Liver (tissue), 3 donors: ENCODE results near the gene GFRA1.

ENCODE experiments used
- EGR1 ChIP-seq, 2 donors: IDR thresholded peaks; 2 replicates each; pipeline ENCODE4 v1.6.1; 2016 to 2018; ENCODE audit warnings: antibody characterized with exemption in 2 of 2, low read depth in 2 of 2
- GABPA ChIP-seq, 2 donors: IDR thresholded peaks in 1 of 2; conservative IDR thresholded peaks in 1 of 2; 2 replicates each; pipeline ENCODE4 v1.6.1; 2016; ENCODE audit warnings: antibody characterized with exemption in 2 of 2, mild to moderate bottlenecking in 1 of 2, moderate library complexity in 1 of 2
- JUND ChIP-seq, 2 donors: IDR thresholded peaks; 2 replicates each; pipeline ENCODE4 v1.6.1; 2016; ENCODE audit warnings: antibody characterized with exemption in 2 of 2
- RAD21 ChIP-seq, 2 donors: IDR thresholded peaks; 2 replicates each; pipeline ENCODE4 v1.6.1; 2016; ENCODE audit warnings: antibody characterized with exemption in 2 of 2, mild to moderate bottlenecking in 2 of 2
- SP1 ChIP-seq: IDR thresholded peaks from 2 replicates; pipeline ENCODE4 v1.6.1; 2018; ENCODE audit warnings: antibody characterized with exemption, mild to moderate bottlenecking
- TAF1 ChIP-seq: conservative IDR thresholded peaks from 2 replicates; pipeline ENCODE4 v1.6.1; 2016; ENCODE audit warnings: antibody characterized with exemption, mild to moderate bottlenecking
- TF ChIP-seq, protein P1 (sequence below): fragments of 150-350 bp; IDR thresholded peaks from 2 replicates; pipeline ENCODE4 v1.5.1; 2017; ENCODE audit warnings: improper control_type of control experiment, low read depth, low read length; ENCODE audit not compliant: missing input control
- TF ChIP-seq, protein P2 (sequence below): IDR thresholded peaks from 2 replicates; pipeline ENCODE4 v1.6.1; 2016; ENCODE audit warnings: antibody characterized with exemption, mild to moderate bottlenecking
- TF ChIP-seq, protein P3 (sequence below): IDR thresholded peaks from 2 replicates; pipeline ENCODE4 v1.6.1; 2016; ENCODE audit warnings: antibody characterized with exemption
- TF ChIP-seq, protein P4 (sequence below): IDR thresholded peaks from 2 replicates; pipeline ENCODE4 v1.6.1; 2016; ENCODE audit warnings: antibody characterized with exemption
- donor health status: healthy.
- donor health status: healthy.

DNA sequence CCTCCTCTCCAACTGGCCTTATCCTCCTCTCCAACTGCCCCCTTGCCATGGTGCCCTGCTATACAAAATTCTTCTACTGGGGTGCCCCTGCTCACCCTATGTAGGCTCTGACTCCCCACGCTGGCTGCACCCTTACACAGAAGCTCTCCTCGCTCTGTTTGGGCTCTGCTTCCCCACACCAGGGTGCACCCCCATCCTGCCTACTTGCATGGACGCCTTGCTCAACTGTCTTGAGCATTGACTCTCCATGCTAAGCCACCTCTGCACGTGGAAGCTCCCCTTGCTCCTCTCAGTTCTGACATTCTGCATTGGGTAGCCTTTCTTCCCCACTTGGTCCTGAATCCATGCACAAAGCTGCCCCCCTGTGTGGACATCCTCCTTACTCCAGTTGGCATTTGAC is 231.1 kb downstream of the GFRA1 start:
- TF ChIP-seq TAF1, result no peak
- TF ChIP-seq GABPA (IDR thresholded peaks at IDR 0.05 in 1 of 2, conservative IDR thresholded peaks at IDR 0.05 in 1 of 2), result no peak
- TF ChIP-seq, protein P1, sequence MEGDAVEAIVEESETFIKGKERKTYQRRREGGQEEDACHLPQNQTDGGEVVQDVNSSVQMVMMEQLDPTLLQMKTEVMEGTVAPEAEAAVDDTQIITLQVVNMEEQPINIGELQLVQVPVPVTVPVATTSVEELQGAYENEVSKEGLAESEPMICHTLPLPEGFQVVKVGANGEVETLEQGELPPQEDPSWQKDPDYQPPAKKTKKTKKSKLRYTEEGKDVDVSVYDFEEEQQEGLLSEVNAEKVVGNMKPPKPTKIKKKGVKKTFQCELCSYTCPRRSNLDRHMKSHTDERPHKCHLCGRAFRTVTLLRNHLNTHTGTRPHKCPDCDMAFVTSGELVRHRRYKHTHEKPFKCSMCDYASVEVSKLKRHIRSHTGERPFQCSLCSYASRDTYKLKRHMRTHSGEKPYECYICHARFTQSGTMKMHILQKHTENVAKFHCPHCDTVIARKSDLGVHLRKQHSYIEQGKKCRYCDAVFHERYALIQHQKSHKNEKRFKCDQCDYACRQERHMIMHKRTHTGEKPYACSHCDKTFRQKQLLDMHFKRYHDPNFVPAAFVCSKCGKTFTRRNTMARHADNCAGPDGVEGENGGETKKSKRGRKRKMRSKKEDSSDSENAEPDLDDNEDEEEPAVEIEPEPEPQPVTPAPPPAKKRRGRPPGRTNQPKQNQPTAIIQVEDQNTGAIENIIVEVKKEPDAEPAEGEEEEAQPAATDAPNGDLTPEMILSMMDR, result no peak
- TF ChIP-seq RAD21 (IDR thresholded peaks at IDR 0.05), result no peak
- TF ChIP-seq, protein P2, sequence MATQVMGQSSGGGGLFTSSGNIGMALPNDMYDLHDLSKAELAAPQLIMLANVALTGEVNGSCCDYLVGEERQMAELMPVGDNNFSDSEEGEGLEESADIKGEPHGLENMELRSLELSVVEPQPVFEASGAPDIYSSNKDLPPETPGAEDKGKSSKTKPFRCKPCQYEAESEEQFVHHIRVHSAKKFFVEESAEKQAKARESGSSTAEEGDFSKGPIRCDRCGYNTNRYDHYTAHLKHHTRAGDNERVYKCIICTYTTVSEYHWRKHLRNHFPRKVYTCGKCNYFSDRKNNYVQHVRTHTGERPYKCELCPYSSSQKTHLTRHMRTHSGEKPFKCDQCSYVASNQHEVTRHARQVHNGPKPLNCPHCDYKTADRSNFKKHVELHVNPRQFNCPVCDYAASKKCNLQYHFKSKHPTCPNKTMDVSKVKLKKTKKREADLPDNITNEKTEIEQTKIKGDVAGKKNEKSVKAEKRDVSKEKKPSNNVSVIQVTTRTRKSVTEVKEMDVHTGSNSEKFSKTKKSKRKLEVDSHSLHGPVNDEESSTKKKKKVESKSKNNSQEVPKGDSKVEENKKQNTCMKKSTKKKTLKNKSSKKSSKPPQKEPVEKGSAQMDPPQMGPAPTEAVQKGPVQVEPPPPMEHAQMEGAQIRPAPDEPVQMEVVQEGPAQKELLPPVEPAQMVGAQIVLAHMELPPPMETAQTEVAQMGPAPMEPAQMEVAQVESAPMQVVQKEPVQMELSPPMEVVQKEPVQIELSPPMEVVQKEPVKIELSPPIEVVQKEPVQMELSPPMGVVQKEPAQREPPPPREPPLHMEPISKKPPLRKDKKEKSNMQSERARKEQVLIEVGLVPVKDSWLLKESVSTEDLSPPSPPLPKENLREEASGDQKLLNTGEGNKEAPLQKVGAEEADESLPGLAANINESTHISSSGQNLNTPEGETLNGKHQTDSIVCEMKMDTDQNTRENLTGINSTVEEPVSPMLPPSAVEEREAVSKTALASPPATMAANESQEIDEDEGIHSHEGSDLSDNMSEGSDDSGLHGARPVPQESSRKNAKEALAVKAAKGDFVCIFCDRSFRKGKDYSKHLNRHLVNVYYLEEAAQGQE, result no peak
- TF ChIP-seq JUND (IDR thresholded peaks at IDR 0.05), result no peak
- TF ChIP-seq, protein P3, sequence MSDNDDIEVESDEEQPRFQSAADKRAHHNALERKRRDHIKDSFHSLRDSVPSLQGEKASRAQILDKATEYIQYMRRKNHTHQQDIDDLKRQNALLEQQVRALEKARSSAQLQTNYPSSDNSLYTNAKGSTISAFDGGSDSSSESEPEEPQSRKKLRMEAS, result no peak
- no peak for TF ChIP-seq SP1
- TF ChIP-seq EGR1 (IDR thresholded peaks at IDR 0.05; ENCODE audit: low read depth in 2 of 2), result no peak
- TF ChIP-seq, protein P4, sequence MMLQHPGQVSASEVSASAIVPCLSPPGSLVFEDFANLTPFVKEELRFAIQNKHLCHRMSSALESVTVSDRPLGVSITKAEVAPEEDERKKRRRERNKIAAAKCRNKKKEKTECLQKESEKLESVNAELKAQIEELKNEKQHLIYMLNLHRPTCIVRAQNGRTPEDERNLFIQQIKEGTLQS, result no peak
